GM18873 (cell line): ENCODE measurements around the gene PHC2.
"Not testable (repeated sequence)": the region's sequence is repeated elsewhere in the genome, so short reads cannot be mapped to it uniquely, and the experiment has no call there.

ENCODE experiments used
- ATAC-seq: cut with Tn5 transposase; IDR thresholded peaks from one replicate; pipeline ENCODE4 v1.9.1; 2021; ENCODE audit warnings: mild to moderate bottlenecking, moderate library complexity, moderate number of reproducible peaks; ENCODE audit not compliant: unreplicated experiment, low FRiP score

The PHC2 gene

GRCh38 chr1:33320619-33321165, 110.2 kb downstream of the PHC2 start, which contains the start of gene A3GALT2:
Gene A3GALT2, minus strand, starts transcription at chr1:33321098. Its CDS starts 0 bp downstream, at chr1:33321098.
- ATAC-seq = no peak

DNA sequence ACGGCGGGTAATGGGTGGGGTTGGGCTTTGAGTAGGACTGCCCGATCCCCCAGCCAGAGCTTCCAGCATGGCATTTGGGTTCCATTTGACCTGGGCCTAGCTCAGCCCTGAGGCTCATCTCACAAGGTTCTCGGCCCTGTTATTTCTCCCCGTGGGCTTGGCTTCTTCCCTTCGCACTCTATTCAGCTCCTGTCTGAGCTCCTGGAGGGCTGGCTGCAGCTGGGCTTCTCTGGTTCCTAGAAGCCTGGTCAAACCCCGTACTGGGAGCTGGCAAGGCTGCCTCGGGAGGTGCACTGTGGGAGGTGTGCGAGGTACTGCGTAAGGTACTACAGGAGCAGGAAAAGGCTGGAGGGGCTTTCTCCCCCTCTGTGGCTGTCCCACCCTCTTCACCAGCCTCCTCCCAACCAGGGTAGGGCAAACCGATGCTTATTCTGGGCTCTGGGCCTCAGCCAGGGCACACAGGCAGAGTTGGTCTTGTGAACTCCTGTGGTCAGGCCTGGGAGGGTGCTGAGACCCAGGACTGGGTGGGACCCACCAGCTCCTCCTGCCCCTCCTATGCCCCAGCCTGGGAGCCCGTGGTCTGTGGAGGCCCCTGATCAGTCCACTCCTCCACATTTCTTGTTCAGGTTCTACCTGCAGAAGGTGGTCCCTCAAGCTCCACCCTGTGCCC, 110.8 kb downstream of the PHC2 start:
- no peak for ATAC-seq

- ATAC-seq = no peak
These were observed 111.5 kb downstream of the PHC2 start for GRCh38 chr1:33319186-33319948.

DNA sequence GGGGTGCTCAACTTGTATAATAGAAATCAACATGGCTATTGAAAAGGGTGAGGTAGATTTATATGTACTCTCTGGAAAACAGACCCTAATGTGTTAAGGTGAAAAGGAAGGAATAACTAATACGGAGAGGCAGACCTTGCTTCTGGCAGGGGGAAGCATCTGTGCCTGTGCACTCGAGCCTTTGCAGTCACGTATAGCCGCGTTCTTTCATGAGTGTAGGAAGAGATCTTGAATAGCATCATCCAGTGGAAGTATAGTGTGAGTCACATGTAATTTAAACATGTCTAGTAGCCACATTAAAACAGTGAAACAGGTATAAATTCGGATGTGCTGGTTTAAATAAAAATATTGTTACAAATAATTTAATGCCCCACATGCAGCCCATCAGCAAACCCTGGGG, 112.9 kb downstream of the PHC2 start:
- ATAC-seq = no peak

DNA sequence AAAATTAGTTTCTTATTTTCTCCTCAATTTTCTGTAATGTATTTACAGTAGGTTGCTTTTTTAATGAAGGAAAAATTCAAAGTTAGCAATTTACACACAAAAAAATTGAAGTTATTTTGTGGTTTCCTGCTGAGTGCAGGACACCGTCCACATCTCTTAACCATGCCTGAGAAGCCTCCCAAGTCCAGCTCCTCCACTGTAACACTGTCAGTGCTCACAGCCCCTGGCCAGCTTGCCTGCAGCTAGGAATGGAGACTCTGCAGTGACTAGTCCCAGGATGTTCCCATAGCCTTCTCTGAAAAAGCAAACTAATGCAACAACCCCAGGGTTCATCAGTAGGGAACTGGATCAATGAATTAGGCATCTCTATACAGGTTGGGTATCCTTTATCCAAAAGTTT, 113.5 kb downstream of the PHC2 start:
- ATAC-seq = no peak

DNA sequence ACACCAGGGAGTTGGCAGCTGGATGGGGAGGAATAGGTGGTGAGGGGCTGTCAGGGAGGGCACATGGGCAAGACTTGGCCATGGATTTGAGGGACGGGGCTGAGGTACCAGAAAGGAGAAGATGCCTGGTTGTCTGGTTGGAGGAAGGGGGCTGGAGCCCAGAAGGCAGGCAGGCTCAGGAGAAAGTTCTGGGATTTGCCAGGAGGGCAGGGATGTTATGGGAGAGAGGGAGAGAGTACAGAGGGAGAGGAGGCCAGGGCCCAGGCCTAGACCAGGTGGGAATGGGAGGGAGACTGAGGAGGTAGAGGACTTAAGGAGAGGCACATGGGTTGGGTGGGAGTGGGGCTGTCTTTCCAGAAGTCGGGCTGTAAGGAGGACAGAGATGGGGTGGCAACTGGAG, 114.3 kb downstream of the PHC2 start:
- ATAC-seq = no peak

DNA sequence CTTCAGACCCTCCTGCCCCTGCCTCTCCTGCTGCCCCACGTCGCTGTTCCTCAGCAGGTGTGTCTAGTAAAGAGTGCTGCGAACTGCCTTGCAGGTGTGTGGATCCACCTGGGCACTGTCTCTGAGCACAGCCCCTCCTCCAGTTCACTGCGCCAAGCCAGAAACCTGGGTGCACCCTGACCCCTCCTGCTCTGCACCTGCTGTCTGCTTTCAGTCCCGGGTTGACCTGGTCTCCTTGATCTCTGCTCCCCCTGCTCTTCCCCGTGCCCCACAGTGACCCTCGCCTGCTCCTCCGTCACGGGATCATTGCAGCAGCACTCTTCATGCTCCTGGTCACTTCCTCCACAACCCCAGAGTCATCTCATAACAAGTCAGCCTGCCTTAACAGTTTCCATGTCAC, 116.5 kb downstream of the PHC2 start:
- ATAC-seq = no peak

- ATAC-seq = no peak
These were observed 118.5 kb downstream of the PHC2 start for GRCh38 chr1:33312413-33312749.

GRCh38 chr1:33311706-33312412, 119.0 kb downstream of the PHC2 start:
- no peak for ATAC-seq

- ATAC-seq = no peak
These were observed 120.2 kb downstream of the PHC2 start for GRCh38 chr1:33310702-33311101.

- ATAC-seq = not testable (repeated sequence)
These were observed 121.5 kb downstream of the PHC2 start for GRCh38 chr1:33309351-33309750.

GRCh38 chr1:33307494-33307864, 123.4 kb downstream of the PHC2 start:
- no peak for ATAC-seq

GRCh38 chr1:33306653-33307493, 124.0 kb downstream of the PHC2 start:
- no peak for ATAC-seq

GRCh38 chr1:33305816-33306652, 124.9 kb downstream of the PHC2 start:
- no peak for ATAC-seq

- no peak for ATAC-seq
These were observed 125.9 kb downstream of the PHC2 start for GRCh38 chr1:33305016-33305415.

GRCh38 chr1:33302325-33302724, 128.6 kb downstream of the PHC2 start:
- ATAC-seq = no peak

- ATAC-seq = no peak
These were observed 129.5 kb downstream of the PHC2 start for GRCh38 chr1:33301273-33301984.

GRCh38 chr1:33300673-33301072, 130.2 kb downstream of the PHC2 start:
- ATAC-seq = no peak
